ENCODE results near the gene INPP5K.
"Not testable (repeated sequence)": the region's sequence is repeated elsewhere in the genome, so short reads cannot be mapped to it uniquely, and the experiment has no call there.

Gene INPP5K

GRCh38 chr17:1467898-1468492 is 48.4 kb downstream of the INPP5K start:
- DNase-seq (ENCODE audit: low read depth in 1 of 2, low spot score in 1 of 2): no peak

- no peak for DNase-seq (ENCODE audit: low read depth in 1 of 2, low spot score in 1 of 2)
Measured at GRCh38 chr17:1467258-1467657, 49.2 kb downstream of the INPP5K start.

DNA sequence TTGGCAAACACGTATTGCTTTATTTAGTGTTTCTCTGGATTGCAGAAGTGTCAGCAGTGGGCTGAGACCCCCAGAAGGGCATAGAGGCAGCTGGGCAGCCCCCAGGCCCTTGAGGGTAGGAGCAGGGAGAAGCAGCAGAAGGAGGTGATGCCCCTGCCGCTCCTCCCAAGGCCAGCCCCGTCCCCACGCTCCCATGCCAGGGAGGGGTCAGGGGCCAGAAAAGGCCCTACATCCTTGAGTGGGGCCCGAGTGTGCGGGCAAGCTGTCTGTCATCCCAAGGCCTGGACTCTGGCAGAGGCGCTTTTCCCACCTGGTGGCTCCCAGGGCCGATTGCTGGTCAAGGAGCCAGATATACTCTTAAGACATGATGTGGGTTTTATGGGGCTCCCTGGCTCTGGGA is 52.2 kb downstream of the INPP5K start:
- DNase-seq (ENCODE audit: low read depth in 1 of 2, low spot score in 1 of 2): no peak

- no peak for DNase-seq (ENCODE audit: low read depth in 1 of 2, low spot score in 1 of 2)
Measured at GRCh38 chr17:1462164-1463112, 54.0 kb downstream of the INPP5K start.

GRCh38 chr17:1461198-1461944 is 55.0 kb downstream of the INPP5K start:
- no peak for DNase-seq (ENCODE audit: low read depth in 1 of 2, low spot score in 1 of 2)

GRCh38 chr17:1460233-1460632 is 56.2 kb downstream of the INPP5K start:
- DNase-seq (ENCODE audit: low read depth in 1 of 2, low spot score in 1 of 2): no peak

GRCh38 chr17:1455797-1456599 is 60.4 kb downstream of the INPP5K start, which contains the start of gene CRK:
Gene CRK, minus strand, starts transcription at chr17:1456232. Its CDS starts 115 bp downstream, at chr17:1456117.
- DNase-seq (ENCODE audit: low read depth in 1 of 2, low spot score in 1 of 2): peak; percentile 99

DNA sequence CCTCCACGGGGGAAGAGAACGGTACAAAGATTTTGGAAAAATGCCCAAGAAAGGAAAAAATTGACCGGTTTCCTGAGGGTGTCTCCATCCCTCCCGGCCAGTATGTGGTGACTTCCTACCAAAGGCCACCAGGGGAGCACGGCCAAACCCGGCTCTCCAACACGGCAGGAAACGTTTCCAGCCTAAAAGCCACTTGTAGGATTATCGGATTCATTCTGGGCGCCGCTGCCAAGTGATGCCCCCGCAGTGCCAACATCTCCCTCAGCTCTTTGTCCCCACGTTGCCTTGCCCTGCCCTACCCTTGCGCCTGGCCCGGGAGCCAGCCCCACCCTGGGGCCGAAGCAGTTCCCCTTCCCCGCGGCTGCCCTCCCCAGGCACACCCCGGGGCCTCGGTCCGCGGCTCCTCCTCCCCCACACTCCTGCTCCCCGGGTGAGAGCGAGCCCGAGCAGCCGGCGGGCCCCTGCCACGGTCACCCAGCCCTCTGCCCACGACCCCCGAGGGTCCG is 61.1 kb downstream of the INPP5K start:
- peak in 1 of 2 donors; percentile 14 for DNase-seq (ENCODE audit: low read depth in 1 of 2, low spot score in 1 of 2)

- no peak for DNase-seq (ENCODE audit: low read depth in 1 of 2, low spot score in 1 of 2)
Measured at GRCh38 chr17:1454541-1454940, 61.9 kb downstream of the INPP5K start.

GRCh38 chr17:1453694-1454093 is 62.7 kb downstream of the INPP5K start:
- DNase-seq (ENCODE audit: low read depth in 1 of 2, low spot score in 1 of 2): not testable (repeated sequence)

DNA sequence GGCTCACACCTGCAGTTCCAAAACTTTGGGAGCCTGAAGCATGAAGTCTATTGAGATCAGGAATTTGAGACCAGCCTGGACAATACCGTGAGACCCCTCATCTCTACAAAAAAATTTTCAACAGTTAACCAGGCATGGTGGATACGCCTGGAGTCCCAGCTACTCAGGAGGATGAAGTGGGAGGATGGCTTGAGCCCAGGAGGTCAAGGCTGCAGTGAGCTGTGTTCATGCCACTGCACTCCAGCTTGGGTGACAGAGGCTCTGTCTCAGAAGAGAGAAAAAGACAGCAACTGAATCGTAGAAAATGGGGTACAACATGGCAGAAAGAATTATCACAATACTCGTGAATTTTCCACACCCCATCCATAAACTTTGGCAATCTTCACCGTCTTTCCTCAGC is 63.6 kb downstream of the INPP5K start:
- DNase-seq (ENCODE audit: low read depth in 1 of 2, low spot score in 1 of 2): no peak

- DNase-seq (ENCODE audit: low read depth in 1 of 2, low spot score in 1 of 2): not testable (repeated sequence)
Measured at GRCh38 chr17:1450261-1450660, 66.2 kb downstream of the INPP5K start.

GRCh38 chr17:1449412-1449967 is 66.9 kb downstream of the INPP5K start:
- DNase-seq (ENCODE audit: low read depth in 1 of 2, low spot score in 1 of 2): no peak

DNA sequence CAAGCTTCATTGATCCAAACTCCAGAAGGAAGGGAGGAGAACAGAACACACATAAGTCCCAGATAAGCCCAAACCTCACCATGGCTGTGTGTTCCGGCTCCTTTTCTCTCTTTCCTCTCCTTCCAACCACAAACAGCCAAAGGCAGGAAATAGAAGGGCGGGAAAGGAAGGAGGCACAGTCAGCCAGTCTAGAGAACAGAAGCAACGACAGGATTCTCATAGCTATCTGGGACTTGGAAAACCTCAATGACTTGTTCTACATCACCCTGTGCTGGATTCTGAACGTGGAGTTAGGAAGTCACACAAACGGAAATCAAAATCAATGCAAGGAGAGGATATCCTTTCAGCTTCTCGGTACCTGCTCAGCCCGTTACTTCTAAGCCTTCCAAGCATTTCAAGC is 69.4 kb downstream of the INPP5K start:
- no peak for DNase-seq (ENCODE audit: low read depth in 1 of 2, low spot score in 1 of 2)

GRCh38 chr17:1446201-1446600 is 70.2 kb downstream of the INPP5K start:
- DNase-seq (ENCODE audit: low read depth in 1 of 2, low spot score in 1 of 2): no peak

GRCh38 chr17:1445695-1446094 is 70.7 kb downstream of the INPP5K start:
- not testable (repeated sequence) for DNase-seq (ENCODE audit: low read depth in 1 of 2, low spot score in 1 of 2)
